Stimulated activated CD8-positive, alpha-beta memory T cell treated with anti-CD3 and anti-CD28 coated beads, Interleukin-7, amount 100 ng/mL, for 24 hours (primary cell): ENCODE data around the gene SMOC1.
"Not testable (repeated sequence)": the region's sequence is repeated elsewhere in the genome, so short reads cannot be mapped to it uniquely, and the experiment has no call there.

Source experiments
- DNase-seq: peaks from one replicate; pipeline ENCODE4 v3.0.0-alpha.2; 2020; ENCODE audit warnings: low read depth

The SMOC1 gene

GRCh38 chr14:69901113-69901951 lies 22.1 kb downstream of the SMOC1 start:
- no peak for DNase-seq

DNA sequence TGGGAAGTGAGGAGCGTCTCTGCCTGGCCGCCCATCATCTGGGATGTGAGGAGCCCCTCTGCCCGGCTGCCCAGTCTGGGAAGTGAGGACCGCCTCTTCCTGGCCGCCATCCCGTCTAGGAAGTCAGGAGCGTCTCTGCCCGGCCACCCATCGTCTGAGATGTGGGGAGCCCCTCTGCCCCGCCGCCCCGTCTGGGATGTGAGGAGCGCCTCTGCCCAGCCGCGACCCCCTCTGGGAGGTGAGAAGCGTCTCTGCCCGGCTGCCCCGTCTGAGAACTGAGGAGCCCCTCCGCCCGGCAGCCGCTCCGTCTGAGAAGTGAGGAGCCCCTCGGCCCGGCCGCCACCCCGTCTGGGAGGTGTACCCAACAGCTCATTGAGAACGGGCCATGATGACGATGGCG lies 23.8 kb downstream of the SMOC1 start:
- DNase-seq = not testable (repeated sequence)

GRCh38 chr14:69904246-69904645 lies 25.0 kb downstream of the SMOC1 start:
- no peak for DNase-seq

DNA sequence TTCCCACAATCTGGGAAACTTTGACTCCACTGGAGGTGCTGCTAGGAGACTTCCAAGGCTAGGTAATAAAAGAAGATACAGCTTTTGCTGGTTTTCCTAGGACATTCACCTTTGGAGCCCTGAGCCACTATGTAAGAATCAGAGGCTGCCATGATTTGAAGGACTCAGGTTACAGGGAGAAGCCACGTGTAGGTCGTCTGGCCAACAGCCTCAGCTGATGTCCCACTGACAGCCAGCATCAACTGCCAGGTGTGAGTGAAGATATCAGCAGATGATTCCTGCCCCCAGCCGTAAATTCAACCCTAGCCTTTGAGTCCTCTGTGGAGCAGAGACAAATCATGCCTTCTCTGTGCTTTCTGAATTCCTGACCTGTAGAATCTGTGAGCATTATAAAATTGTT lies 27.0 kb downstream of the SMOC1 start:
- DNase-seq = no peak

DNA sequence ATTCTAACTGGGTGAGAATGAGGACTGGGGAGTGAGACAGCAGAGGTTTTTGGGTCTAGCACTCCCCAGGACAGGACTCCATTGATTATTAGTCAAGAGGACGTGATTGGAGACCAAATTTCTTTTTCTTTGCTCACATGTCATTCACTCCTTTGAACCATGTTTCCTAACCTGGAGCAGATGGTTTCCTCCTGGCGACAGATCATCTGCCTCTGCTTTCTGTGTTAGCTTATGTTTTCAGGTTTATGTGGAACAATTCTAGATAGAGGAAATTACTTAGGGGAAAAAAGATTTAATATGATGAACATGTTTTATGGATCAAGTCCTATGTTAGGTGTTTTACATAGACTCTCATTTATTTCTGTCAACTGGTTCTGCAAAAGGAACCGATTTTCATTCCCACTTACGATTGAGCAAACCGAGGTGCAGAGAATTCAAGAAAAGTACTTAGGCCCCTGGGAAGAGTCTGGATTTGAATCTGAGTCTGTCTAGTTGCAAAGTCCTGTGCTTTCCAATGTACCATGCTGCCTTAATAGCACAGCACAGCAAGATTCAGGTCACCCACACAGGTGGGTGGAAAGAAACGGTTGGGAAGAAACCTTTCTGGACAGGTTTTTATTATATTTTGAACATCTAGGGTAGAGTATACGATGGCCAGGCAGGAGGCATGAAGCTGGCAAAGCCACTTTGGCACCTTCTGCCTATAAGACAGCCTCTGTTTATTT lies 30.8 kb downstream of the SMOC1 start:
- DNase-seq = no peak

- DNase-seq = no peak
Observed at GRCh38 chr14:69910871-69911270, 31.7 kb downstream of the SMOC1 start.

DNA sequence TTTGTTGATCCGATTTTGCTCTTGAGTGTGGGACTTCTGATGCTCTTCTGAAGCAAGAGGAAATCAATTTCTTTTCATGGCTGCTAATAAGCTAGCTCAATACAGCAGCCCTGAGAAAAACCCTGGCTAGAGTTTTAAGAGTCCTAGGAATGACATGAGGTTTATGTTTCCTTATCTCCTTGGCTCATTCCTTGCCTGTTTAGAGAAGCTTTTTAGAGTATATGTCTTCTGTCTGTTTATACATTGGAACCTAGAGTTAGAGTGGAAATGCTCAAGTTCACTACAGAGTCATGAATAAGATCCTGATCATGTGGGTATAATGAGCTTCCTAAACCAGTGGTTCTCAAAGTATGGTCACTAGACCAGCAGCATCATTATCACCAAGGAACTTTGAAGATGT lies 34.5 kb downstream of the SMOC1 start:
- DNase-seq = no peak

- no peak for DNase-seq
Observed at GRCh38 chr14:69916396-69916795, 37.2 kb downstream of the SMOC1 start.

DNA sequence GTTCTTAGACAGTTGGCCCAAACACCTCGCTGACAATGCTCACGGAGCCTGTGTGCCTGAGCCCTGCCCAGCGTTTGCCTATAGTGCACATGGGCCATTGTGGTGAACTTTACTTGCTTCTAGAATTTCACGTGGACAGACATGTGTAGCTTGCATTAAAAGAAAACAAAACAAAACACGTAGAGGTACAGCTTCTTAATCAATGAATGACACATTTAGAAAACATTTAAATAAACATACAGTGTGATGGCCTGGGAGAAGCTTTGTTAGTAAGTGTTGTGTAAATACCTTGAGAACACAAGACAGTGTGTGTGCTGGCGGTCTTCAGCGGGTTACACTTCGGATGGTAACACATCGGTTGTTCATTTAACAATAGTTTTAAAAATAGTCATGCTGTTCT lies 38.1 kb downstream of the SMOC1 start:
- no peak for DNase-seq

DNA sequence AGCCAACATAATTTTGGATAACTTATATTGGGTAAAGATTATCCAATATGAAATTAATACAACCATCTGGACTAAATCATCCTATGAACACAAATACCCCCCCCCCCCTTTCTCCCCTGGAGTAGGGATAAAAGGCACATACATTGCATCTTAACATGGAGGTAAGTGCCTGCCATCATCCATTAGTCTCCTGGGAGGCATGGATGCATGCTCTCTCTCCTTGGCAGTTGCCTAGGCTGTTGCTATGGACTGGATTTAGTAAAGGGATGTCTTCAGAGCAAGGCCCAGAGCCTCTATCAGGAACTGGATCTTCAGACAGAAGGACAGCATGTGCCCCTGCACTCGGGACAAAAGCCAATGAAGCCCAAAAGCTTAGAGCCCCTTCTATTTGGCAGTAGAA lies 40.6 kb downstream of the SMOC1 start:
- DNase-seq = no peak

GRCh38 chr14:69921052-69921451 lies 41.8 kb downstream of the SMOC1 start:
- DNase-seq = no peak

- no peak for DNase-seq
Observed at GRCh38 chr14:69922198-69922597, 43.0 kb downstream of the SMOC1 start.

DNA sequence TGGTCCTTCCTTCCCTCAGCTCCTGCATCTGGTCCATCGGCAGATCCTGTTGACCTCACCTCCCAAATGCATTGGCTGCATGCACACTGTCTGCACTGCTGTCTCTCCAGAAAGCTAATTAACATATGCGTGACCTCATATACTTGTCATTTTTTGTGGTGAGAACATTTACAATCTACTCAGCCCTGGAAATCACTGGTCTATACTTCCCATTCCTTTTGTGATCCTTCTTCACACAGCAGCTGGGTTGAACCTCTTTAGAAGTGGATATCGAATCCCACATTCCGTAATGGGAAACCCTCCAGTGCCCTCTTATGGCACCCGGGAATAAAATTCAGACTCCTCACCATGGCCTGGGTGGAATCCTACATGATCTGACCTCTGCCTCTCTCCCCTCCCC lies 45.0 kb downstream of the SMOC1 start:
- no peak for DNase-seq

DNA sequence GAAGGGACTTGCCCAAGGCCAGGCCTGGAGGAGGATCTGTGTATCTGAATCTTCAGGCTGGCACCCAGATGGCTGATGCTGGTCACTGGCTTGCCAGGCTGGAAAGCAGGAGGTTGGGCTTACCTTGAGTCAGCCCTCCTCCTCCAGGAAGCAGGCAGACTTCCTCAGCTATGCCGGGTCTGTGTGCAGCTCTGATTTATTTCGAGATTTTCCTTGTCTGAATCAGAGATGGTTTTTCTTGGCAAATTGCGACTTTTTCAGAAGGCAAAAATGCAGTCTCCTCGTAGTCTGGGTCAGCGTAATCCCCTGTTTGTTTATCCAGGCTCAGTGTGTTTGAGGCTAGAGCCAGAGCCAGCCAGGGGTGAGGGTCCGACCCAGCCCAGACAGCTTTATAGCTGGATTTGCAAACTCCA lies 48.9 kb downstream of the SMOC1 start:
- DNase-seq = no peak

- no peak for DNase-seq
Observed at GRCh38 chr14:69930780-69931379, 51.7 kb downstream of the SMOC1 start.

- no peak for DNase-seq
Observed at GRCh38 chr14:69931960-69932359, 52.7 kb downstream of the SMOC1 start.

GRCh38 chr14:69932391-69932790 lies 53.2 kb downstream of the SMOC1 start:
- no peak for DNase-seq

GRCh38 chr14:69933623-69934275 lies 54.5 kb downstream of the SMOC1 start:
- no peak for DNase-seq

- no peak for DNase-seq
Observed at GRCh38 chr14:69937367-69938081, 58.3 kb downstream of the SMOC1 start.

DNA sequence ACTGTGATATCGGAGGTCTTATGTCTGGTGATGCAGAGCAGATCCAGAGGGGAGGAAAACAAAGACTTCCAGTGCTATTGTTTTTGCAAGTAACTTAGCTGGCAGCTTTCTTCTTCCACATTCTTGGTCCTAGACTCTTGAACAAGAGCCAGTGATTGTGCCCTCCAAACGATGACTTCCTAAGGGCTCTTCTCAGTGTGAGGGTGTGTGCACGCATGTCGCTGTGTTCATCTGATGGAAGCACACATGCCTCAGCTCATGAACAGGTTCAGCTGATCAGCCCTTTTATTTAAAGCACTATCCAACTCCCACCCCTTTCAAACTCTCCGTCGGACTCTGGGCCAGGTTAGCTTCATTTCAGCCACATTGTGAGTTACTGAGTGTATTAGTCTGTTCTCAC lies 59.5 kb downstream of the SMOC1 start:
- no peak for DNase-seq

- DNase-seq = no peak
Observed at GRCh38 chr14:69941768-69942742, 62.8 kb downstream of the SMOC1 start.
